Vagina (tissue), 2 donors: ENCODE results near the gene RHOBTB3. TPM values are rescaled to one million over a fixed set of nuclear protein-coding genes. Genes with fewer than 3 reads are reported as not detected.

ENCODE experiments used
- DNase-seq, 2 donors: peaks; one replicate each; pipeline ENCODE4 v3.0.0-alpha.2; 2017; ENCODE audit errors: extremely low spot score in 2 of 2
- H3K27ac ChIP-seq: fragments of 200-600 bp; sonication (generic); one replicate; pipeline ENCODE4 v1.5.1; 2019
- H3K27me3 ChIP-seq: fragments of 200-600 bp; sonication (generic); one replicate; pipeline ENCODE4 v1.5.1; 2019
- H3K36me3 ChIP-seq, 2 donors: fragments of 200-600 bp; sonication (generic); one replicate each; pipeline ENCODE4 v1.5.1; 2017 to 2019
- H3K4me1 ChIP-seq: fragments of 200-600 bp; sonication (generic); one replicate; pipeline ENCODE4 v1.5.1; 2019
- H3K4me3 ChIP-seq, 2 donors: fragments of 200-600 bp; sonication (generic); 1 replicate in 1 of 2; 2 replicates in 1 of 2; pipeline ENCODE4 v1.5.1; 2016 to 2019
- H3K9me3 ChIP-seq: fragments of 200-600 bp; sonication (generic); one replicate; pipeline ENCODE4 v1.5.1; 2019
- POLR2A ChIP-seq, 2 donors: fragments of 450-650 bp; IDR thresholded peaks; one replicate each; pipeline ENCODE4 v1.6.1; 2017; ENCODE audit warnings: antibody characterized with exemption in 2 of 2, mild to moderate bottlenecking in 2 of 2, moderate library complexity in 2 of 2
- POLR2AphosphoS5 ChIP-seq, 2 donors: sonication (generic); formaldehyde crosslinking; IDR thresholded peaks; one replicate each; pipeline ENCODE4 v1.9.0; 2017; ENCODE audit warnings: antibody characterized with exemption in 2 of 2, mild to moderate bottlenecking in 2 of 2, low read depth in 1 of 2; ENCODE audit not compliant: insufficient read depth in 1 of 2
- intact Hi-C: fragments of 100-400 bp; cut with DNase I; formaldehyde crosslinking; loops from one replicate; pipeline ENCODE4 v1.15.1; 2023
- total RNA-seq: library from RNA; depleted of rRNA; stranded (reverse); fragments of >200 nt; gene quantifications from one replicate; pipeline ENCODE4 v1.2.3, GENCODE V29; 2016
- TF ChIP-seq, protein P1 (sequence below), 3 experiments: fragments of 450-650 bp in 2 of 3; fragments of 200-600 bp in 1 of 3; sonication (generic) in 1 of 3; IDR thresholded peaks; one replicate each; pipeline ENCODE4 v1.5.1; 2017 to 2019; ENCODE audit warnings: antibody characterized with exemption in 3 of 3, mild to moderate bottlenecking in 2 of 3, moderate library complexity in 2 of 3

Gene RHOBTB3
- total RNA-seq, 1 donor from 2014 or later: 43.2 TPM

- DNase-seq: peak in 1 of 2 donors; percentile 88
- H3K27ac ChIP-seq: peak overlapping the region; percentile 52
- no peaks in the 10 kb centered on the region for H3K36me3 ChIP-seq
- intact Hi-C loops: loop anchor here (2.0 to 10.0 kb wide), 2 partner anchors 21 to 199 kb away; partner anchors contain the start of genes GLRX and RFESD
- H3K4me3 ChIP-seq: no peak overlapping the region
- TF ChIP-seq, protein P1, sequence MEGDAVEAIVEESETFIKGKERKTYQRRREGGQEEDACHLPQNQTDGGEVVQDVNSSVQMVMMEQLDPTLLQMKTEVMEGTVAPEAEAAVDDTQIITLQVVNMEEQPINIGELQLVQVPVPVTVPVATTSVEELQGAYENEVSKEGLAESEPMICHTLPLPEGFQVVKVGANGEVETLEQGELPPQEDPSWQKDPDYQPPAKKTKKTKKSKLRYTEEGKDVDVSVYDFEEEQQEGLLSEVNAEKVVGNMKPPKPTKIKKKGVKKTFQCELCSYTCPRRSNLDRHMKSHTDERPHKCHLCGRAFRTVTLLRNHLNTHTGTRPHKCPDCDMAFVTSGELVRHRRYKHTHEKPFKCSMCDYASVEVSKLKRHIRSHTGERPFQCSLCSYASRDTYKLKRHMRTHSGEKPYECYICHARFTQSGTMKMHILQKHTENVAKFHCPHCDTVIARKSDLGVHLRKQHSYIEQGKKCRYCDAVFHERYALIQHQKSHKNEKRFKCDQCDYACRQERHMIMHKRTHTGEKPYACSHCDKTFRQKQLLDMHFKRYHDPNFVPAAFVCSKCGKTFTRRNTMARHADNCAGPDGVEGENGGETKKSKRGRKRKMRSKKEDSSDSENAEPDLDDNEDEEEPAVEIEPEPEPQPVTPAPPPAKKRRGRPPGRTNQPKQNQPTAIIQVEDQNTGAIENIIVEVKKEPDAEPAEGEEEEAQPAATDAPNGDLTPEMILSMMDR (IDR thresholded peaks at IDR 0.05): no peak
- TF ChIP-seq POLR2A (IDR thresholded peaks at IDR 0.05) (no peak), POLR2AphosphoS5 (IDR thresholded peaks at IDR 0.05; ENCODE audit: insufficient read depth in 1 of 2, low read depth in 1 of 2) (no peak)
- no peaks in the 10 kb centered on the region for H3K9me3 ChIP-seq
- H3K4me1 ChIP-seq: peaks cover 19% of the 10 kb centered on the region
- no peaks in the 10 kb centered on the region for H3K27me3 ChIP-seq
Measured at GRCh38 chr5:95843733-95844223, 112.6 kb downstream of the RHOBTB3 start.

DNA sequence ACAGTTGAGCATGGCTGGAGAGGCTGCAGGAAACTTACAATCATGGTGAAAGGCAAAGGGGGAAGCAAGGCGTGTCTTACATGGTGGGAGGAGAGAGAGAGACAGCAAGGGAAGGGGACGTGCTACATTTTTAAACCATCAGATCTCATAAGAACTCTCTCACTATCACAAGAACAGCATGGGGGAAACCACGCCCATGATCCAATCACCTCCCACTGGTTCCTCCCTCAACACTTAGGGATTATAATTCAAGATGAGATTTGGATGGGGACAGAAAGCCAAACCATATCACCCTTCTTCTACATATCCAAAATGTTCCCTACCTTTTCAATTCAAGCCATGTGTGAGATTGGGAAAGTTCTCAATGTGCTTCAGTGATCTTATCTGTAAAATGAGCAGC is 114.3 kb downstream of the RHOBTB3 start:
- Histone ChIP-seq H3K4me1 (peaks cover 19% of the 10 kb centered on the region), H3K9me3 (no peaks in the 10 kb centered on the region), H3K4me3 (no peak overlapping the region), H3K27ac (peak overlapping the region; percentile 50), H3K27me3 (no peaks in the 10 kb centered on the region), H3K36me3 (no peaks in the 10 kb centered on the region)
- DNase-seq: no peak
- TF ChIP-seq POLR2AphosphoS5 (IDR thresholded peaks at IDR 0.05; ENCODE audit: insufficient read depth in 1 of 2, low read depth in 1 of 2) (no peak), POLR2A (IDR thresholded peaks at IDR 0.05) (no peak)
- TF ChIP-seq, protein P1 (IDR thresholded peaks at IDR 0.05): no peak
- intact Hi-C loops: loop anchor here (10.0 kb wide), 1 partner anchor 201 kb away; the partner anchor contains the start of gene RFESD

Other genes starting within 250 kb of the RHOBTB3 start
- 59.7 TPM for gene SKIC3, start 176.4 kb upstream of the RHOBTB3 start, total RNA-seq
- 9.1 TPM for gene ARSK, start 176.2 kb upstream of the RHOBTB3 start, total RNA-seq
- gene GPR150, start 111.2 kb upstream of the RHOBTB3 start, total RNA-seq: 1.7 TPM
- 1.2 TPM for gene RFESD, start 84.6 kb upstream of the RHOBTB3 start, total RNA-seq
- not detected for gene SPATA9, start 48.3 kb upstream of the RHOBTB3 start, total RNA-seq
- 63.3 TPM for gene GLRX, start 91.4 kb downstream of the RHOBTB3 start, total RNA-seq
- gene ELL2, start 230.5 kb downstream of the RHOBTB3 start, total RNA-seq: 113 TPM